ENCODE measurements around the gene CHMP4B.

The CHMP4B gene

DNA sequence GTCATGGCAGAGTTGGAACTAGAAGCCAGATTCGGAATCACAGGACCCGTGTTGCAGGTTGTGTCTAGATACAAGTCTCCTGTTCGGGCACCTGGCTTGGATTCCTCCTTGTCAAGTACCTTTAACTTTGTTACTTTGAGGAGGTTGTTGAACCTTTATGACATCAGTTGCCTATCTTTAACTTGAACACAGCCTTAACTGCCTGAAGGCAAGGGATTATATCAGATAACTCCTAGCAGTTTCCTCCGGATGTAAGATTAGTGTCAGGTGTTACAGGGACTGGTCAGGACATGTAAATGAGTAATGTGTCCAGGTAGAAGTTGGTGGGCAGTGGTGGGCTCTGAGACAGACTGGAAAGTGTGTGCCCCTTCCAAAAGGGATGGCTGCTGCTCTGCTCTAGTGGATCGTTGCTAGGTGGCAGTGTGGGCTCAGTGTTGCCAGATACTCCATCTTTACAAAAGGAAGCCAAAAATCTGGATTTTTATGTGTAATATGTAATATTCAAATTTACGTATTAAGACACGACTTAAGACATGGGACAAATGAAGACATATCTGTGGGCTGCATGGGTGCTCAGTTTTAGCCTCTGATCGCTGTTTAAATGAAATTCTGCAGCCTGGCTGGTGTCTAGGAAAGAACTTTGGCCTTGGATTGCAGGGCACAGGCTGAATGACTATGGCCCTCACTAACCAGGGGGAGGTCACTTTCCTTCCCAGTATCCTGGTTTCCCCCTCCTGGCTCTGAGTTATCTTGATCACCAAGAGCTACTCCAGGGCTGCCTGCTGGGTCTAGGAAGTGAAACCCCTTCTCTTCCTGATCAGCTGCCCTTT, 27.1 kb downstream of the CHMP4B start:
- no peak for DNase-seq

DNA sequence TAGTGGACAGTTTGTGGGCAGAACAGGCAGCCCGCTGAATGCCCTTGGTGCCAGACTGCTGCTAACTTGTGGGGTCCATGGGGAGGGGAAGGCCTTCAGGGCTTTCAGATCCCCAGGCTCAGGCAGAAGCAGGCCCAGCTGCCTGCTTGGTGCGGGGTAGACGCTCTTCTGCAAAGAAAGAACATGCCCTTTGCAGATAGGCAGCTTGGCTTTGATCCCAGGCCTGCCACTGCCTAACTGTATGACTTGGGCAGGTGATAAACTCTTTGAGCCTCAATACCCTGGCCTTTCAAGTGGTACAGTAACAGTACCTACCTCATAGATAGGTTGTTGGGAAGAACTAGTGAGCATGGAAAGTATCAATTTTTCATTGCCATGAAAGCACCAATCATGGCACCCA, 28.4 kb downstream of the CHMP4B start:
- DNase-seq, result no peak

DNA sequence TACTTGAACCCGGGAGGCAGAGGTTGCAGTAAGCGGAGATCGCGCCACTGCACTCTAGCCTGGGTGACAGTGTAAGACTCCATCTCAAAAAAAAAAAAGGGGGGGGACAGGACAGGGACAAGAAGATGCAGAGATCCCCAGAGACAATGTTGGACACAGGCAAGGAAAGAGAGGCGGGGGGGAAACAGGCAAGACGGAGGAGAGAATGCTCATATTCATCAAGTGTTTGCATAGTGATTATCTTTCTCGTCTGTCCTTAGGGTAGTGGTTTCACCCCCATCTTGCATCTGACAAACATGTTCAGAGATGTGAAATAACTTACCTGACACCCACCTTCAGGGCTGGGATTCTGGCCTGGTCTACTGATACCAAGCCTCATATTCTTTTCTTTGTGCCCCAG, 29.0 kb downstream of the CHMP4B start:
- no peak for DNase-seq

DNA sequence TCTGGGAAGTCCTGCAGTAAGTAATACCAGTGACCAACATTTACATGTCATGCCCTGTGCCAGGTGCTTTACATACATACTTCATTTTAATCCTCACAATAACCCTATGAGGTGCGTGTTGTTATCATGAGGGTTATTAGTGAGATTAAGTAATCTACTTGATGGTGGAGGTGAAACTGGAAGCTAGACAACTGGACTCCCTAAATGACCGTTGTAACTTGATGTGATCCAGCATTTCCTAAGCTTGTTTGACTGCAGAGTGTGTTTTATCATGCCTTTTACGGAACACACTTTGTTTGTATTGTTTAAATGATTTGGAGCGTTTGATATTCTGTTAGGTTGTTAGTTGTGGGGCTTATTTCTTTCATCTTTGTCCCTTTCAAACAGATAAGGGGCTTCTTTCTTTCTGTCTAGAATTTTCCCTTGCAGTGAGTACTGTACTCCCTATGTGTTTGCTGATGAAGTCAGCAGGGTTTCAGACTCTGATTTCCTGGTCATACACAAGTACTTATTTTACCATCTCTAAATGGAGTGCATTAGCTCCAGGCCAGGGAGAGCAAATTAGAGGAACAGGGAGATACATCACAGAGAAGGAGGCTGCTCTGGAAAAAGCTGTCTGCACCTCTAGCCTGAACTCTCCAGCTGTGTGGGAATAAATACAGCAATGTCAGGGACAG, 29.7 kb downstream of the CHMP4B start:
- DNase-seq, result no peak

DNA sequence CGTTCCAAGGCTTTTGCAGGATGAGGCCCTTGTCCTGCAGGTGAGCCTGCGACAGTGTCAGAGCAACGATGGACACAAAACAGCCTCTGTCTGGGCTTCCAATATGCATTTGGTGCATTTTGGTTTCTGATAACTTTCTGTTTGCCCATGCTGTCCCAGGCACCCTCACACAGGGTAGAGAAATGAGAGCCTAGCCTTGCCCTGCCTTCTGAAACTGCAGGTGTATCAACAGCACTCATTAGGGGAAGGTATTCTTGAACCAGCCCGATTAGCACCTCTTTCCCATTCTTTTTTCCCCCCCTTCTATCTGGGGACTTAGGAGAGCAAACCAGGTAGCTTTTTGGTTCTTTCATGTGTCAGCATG, 30.3 kb downstream of the CHMP4B start:
- DNase-seq, result no peak

DNA sequence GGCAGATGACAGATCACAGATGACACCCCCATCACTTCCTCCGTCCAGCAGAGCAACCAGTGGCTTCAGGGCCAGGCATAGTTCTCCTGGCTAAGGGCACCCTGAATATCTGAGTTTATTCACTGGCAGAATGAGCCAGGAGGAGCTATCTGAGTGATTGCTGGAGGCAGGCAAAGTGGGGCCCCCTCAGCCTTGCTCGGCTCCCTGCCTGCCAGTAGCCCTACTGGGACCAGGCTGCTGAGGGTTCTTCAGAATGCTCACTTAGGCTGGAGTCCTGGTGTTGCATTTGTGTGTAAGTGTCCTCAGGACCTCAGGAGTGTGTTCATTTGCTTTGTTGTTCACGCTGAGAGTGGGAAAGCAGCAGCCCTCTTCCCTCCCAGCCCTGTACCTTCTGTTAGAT, 31.2 kb downstream of the CHMP4B start:
- no peak for DNase-seq

DNA sequence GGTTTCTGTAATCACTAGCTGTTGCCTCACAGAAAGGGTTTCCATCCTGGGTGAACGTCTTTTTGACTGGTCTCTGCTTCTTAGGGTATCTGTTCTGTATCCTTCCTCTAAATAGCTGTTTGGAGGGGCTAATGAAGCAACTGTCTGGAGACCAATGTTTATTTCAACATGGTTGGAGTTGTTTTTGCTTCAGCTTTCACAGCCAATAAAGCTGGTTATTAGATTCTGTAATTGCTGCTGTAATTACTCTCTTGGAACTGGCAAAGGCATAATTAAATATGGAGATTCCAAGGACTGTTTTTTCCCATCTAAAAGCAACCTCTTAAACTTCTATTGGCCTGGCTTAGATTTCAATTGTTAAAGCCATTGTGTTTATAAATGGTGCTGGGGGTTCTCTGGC, 31.9 kb downstream of the CHMP4B start:
- DNase-seq, result no peak

DNA sequence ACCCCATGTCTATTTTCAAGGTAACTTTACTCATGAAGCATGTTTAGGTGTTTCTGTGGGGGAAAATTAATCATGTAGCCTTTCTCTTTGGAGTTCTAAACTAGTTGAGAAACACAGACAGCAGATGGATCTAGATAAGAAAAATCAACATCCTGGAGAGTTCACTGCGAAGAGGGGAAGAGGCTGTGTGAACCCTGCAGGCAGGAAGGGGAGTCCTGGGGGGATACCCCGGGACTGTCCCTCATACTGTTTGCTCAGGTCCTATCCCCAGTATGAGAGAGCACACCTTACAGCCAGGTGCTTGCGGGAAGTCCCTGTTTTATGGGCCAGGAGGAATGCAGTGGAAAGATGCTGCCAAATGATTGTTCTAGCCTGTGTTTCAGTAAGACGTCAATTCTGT, 32.7 kb downstream of the CHMP4B start:
- DNase-seq, result no peak

DNA sequence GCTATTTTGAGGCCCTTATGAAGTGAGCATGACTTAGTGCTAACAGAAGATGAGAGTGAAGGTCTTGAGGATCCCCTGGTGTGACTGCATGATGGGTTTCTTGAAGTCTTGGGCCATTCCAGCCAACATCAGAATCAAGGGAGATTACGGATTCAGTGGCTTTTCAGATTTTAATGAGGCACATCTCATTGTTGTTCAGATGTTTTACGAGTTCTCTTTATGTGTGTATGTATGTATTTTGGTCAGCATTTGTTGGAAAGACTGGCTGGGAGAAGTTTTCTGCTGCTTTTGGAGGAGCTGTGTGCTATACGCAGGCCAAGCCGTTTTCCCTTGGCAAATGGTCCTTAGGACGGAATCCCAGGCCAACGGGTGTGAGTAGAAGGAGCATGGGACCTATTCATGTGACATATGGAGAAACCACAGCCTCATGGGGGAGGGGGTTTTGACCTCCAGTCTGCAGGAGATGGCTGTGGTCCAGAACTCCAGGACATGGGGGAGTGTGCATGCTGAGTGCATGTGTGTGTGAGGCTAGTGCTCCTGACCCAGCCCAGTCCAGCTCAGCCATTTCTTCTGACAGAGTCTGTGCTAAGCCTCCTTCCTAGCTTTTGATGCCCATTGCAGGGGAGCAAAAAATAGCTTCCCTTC, 35.3 kb downstream of the CHMP4B start:
- no peak for DNase-seq

DNA sequence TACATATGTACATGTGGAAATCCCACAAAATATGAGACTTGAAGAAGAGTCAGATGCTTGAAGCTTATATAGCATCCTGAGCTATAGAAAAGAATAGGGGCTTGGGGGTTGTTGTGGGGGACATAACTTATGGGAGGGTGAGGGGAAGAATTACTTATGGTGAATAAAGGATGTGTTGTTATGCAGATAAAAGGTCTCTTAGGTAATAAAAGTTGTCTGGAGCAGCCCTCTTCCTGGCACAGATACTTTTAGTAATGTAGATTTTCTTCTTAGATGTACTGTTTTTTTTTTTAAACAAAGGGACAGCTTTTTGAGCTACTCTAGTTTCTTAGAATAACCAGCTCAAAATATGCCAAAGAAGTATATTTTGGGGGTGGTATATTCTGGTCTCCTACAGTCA, 35.9 kb downstream of the CHMP4B start:
- no peak for DNase-seq

DNA sequence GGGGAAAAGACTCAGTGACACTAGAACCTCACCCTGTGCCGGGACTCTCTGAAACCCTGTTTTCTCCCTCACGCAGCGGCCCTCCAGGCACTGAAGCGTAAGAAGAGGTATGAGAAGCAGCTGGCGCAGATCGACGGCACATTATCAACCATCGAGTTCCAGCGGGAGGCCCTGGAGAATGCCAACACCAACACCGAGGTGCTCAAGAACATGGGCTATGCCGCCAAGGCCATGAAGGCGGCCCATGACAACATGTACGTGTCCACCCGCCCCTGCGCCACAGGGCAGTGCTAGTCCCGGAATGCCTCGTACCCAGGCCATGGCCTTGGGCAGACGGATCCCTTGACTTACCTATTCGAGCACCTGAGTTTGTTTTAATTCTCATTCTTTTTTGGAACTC, 37.2 kb downstream of the CHMP4B start:
- DNase-seq, result no peak

DNA sequence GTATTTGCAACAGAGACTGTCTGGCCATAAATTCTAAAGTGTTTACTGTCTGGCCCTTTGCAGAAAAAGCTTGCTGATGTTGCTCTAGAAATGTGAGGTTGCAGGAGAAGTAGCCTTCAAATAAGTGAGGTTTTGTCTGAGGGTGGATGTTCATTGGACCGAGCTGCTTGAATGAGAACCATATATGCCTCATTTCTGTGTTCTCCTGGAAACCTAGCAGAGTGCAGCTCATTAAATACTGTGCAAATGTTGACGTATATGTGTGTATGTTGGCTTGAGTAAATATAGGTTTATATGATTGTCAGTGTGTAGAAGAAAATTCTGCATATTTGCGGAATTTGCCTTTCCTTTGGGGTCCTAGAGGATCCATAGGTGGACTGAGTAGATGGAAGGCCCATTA, 39.0 kb downstream of the CHMP4B start:
- DNase-seq, result no peak

DNA sequence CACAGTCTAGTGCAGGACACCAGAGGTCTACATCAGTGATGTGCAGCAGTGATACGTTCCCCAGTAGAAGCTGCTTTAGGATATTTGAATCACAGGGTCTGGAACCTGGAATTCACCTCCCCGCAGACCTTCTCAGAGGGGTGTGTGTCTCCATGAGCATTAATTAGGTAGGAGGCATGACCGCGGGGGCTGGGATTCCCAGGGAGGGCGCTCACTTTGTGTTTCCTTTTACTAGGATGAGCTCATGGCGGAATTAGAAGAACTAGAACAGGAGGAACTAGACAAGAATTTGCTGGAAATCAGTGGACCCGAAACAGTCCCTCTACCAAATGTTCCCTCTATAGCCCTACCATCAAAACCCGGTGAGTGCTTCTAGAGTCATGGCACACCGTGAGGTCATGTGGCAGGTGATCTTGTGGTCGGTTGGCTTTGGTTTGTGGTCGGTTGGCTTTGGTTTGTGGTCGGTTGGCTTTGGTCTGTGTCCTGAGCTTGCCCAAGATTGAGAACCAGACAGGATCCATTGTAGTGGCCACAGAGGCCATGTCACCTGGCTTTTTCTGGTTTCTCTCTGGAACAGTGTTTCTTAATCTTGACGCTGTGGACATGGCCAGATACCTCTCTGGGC, 40.8 kb downstream of the CHMP4B start:
- DNase-seq, result no peak

DNA sequence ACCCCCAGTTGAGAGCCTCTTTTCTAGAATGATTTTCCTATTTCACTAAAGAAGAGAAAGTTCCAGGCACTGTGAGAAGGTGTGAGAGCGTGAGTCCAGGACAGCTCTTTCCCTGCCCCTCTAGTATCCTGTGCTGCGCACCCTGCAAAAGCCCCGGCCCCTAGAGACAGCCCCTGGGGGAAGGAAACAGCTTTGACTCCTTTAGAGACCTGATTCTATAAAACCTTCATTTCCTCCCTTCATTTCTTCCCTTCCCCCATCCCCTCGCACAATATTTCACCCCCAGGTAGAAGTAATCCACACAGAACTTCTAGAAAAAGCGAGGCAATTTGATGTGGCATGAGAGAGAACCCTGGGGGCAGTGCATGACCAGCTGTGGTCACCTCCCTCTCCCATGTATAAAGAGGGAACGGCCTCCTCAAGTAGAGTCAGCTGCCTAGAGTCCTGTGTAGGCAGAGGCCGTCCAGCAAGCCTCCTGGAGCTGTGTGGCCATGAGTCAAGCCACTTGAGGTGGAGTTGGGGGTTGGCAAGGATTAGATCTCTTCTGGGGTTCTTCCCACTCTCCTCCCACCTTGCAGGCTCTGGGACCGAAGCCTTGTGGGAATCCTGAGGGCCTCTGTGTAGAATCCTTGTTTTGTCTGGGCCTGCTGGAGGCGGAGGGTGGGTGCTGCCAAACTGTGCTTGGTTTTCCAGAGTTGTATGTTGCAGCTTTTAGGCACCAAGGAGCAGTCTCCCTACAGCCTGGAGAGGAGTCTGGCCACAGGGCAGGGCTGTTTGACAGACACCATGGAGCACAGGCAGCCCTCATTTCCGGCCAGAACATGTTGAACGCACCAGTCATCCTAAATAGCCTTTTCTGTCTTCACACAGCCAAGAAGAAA, 41.7 kb downstream of the CHMP4B start:
- peak in 1 of 58 donors; percentile 38 for DNase-seq

DNA sequence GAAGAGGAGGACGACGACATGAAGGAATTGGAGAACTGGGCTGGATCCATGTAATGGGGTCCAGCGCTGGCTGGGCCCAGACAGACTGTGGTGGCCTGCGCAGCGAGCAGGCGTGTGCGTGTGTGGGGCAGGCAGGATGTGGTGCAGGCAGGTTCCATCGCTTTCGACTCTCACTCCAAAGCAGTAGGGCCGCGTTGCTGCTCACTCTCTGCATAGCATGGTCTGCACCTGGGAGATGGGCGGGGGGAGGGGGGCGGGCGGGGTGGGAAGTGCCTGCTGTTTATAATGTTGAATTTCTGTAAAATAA, 42.3 kb downstream of the CHMP4B start:
- DNase-seq, result no peak

DNA sequence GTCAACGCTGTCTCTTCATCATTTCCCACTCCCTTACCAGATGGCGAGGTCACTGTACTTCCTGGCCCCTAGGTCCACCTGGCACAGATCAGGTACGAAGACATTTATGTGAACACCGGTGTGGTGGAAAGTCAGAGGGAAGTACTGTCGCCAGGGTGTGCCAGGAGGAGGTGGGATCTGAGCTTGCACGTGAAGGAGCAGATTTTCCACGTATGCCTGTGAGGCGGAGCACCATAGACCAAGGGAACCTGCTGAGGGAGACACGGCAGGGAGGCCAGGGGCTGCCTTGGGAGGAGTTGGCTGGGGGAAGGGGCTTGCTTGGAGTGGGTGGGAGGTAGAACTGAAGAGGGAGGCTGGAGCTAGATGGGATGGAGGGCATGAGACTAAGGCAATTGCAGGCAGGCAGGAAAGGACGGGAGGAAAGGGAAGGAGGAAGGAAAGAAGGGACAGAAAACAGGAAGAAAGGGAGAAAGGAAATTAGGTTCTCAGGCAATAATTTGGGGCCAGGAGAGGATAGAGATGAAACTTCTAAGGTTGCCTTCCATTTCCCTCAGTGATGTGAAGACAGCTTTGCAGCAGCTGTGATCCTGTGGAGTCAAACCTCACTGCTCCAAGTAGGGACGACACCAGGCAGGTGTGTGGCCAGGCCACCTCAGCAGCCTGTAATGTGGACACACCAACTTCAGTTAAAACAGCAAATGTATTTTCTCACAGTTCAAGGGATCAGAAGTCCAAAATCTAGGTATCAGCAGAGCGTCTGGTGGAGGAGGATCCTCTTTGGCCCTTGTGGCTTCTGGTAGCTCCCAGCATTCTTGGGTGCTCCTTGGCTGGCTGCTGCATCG, 46.8 kb downstream of the CHMP4B start:
- DNase-seq, result no peak

DNA sequence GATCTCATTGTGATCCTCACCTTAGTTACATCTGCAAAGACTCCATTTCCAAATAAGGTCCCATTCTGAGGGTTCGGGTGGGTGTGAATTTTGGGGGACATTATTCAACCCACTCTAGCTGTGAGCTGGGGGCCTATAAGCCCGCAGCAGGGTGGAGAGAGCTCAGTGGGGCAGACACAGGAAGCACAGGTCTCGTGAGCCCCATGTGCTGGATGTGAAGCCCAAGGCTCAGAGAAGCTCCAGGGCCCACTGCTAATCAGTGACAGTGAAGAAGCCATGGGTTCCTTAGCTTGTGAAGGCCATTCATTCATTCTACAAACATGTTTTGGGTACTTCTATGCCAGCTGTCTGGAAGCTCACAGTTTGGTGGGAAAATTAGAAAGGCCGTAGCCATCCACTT, 47.5 kb downstream of the CHMP4B start:
- no peak for DNase-seq

DNA sequence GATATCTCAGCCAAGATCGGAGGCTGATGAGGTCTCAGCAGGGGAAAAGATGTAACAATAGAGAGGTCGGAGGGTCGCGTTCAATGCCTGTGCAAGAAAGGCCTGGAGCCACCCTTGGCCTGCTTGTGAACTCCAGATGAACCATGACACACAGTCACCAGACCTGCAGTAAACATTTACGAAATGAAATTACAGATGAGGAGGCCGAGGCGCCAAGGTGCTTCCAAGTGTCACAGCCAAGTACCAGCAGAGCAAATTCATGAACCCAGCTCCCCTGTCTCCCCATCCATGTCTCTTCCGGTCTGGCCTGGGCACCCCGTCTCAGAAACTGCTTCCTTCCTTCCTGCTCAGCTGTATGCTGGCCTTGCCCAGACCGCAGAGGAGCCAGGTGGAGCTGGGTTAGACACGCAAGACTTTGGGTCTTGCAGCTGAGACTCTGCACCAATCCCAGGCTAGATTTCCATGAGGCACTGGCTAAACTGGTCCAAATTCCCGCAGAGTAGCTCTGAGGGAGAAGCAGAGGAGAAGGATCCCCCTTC, 48.1 kb downstream of the CHMP4B start:
- no peak for DNase-seq

DNA sequence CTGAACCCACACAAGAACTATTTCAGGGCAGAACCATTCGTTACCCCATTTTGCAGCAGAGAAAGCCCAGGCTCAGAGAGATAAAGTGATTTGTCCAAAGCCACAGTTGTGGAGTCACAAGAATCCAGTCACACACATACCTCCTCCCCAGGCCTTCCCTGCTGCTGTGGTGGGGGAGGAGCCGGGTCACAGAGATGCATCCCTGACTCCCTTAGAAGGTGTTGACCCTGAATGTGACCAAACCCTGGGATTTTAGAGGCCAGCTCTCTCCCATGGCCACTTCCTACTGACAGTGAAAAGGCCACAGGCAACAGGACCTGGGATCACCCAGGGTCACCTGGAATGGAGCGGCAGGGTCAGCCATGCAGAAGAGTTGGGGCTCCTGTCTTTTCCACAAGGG, 48.6 kb downstream of the CHMP4B start:
- peak in 2 of 58 donors; percentile 21 to 71 for DNase-seq

DNA sequence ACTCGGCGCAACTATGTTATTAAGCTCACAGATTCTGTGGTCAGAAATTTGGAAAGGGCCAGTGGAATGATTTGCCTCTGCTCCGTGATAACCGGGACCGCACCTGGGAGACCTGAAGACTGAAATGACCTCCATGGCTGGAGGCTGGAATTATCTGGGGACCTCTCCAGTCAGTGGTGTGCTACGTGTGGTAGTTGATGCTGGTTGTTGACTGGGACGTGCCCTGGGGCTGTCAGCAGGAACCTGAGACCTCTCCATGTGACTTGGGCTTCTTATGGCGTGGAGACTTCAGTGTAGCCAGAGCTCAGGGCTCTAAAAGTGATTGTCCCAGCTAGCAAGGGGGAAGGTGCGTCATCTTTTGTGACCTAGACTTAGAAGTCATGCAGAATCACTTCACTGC, 50.3 kb downstream of the CHMP4B start:
- DNase-seq, result no peak

All from anterior cingulate cortex (tissue), 58 donors.